Mesenchymal stem cell (in vitro differentiated cells and primary cell): ENCODE measurements around the gene INPP5D.

Experiments used
- DNase-seq: peaks from one replicate; pipeline ENCODE4 v3.0.0-alpha.2; 2013
- H2AFZ ChIP-seq: one replicate; pipeline ENCODE4 v1.6.1; 2013; ENCODE audit warnings: low read depth, mild to moderate bottlenecking, control low read depth, inconsistent platforms, low read length, moderate library complexity
- H2AK5ac ChIP-seq: 2 replicates; pipeline ENCODE4 v1.6.1; 2013; ENCODE audit warnings: low read length, moderate library complexity, mild to moderate bottlenecking, inconsistent platforms; ENCODE audit not compliant: severe bottlenecking
- H2BK120ac ChIP-seq: one replicate; pipeline ENCODE4 v1.6.1; 2013; ENCODE audit warnings: low read depth, mild to moderate bottlenecking, inconsistent platforms, low read length, moderate library complexity
- H2BK12ac ChIP-seq, 2 experiments: one replicate each; pipeline ENCODE4 v1.6.1; 2013; ENCODE audit warnings: inconsistent platforms in 2 of 2, low read length in 2 of 2, mild to moderate bottlenecking in 2 of 2, moderate library complexity in 2 of 2, control low read depth in 1 of 2
- H2BK15ac ChIP-seq: one replicate; pipeline ENCODE4 v1.6.1; 2013; ENCODE audit warnings: mild to moderate bottlenecking, low read depth, inconsistent platforms; ENCODE audit not compliant: poor library complexity, severe bottlenecking
- H2BK5ac ChIP-seq: 2 replicates; pipeline ENCODE4 v1.6.1; 2013; ENCODE audit warnings: low read depth, mild to moderate bottlenecking, low read length, control low read depth, inconsistent platforms; ENCODE audit not compliant: poor library complexity, severe bottlenecking
- H3K14ac ChIP-seq, 2 experiments: one replicate each; pipeline ENCODE4 v1.6.1; 2013; ENCODE audit warnings: inconsistent platforms in 2 of 2, low read length in 2 of 2, control low read depth in 1 of 2, mild to moderate bottlenecking in 1 of 2, moderate library complexity in 1 of 2
- H3K18ac ChIP-seq, 2 experiments: one replicate each; pipeline ENCODE4 v1.6.1; 2013; ENCODE audit warnings: inconsistent platforms in 2 of 2, low read length in 2 of 2, control low read depth in 1 of 2, low read depth in 1 of 2, mild to moderate bottlenecking in 1 of 2
- H3K23ac ChIP-seq, 2 experiments: one replicate each; pipeline ENCODE4 v1.6.1; 2013; ENCODE audit warnings: inconsistent platforms in 2 of 2, low read length in 2 of 2, mild to moderate bottlenecking in 2 of 2, moderate library complexity in 2 of 2, control low read depth in 1 of 2
- H3K27ac ChIP-seq: 2 replicates; pipeline ENCODE4 v1.5.1; 2013; ENCODE audit warnings: mild to moderate bottlenecking, moderate library complexity, low read length, control low read depth, inconsistent platforms; ENCODE audit not compliant: poor library complexity, severe bottlenecking
- H3K27me3 ChIP-seq, 2 experiments: 2 replicates each; pipeline versions ENCODE4 v1.6.1 to v1.7.0; 2013; ENCODE audit warnings: low read length in 2 of 2, mild to moderate bottlenecking in 2 of 2, moderate library complexity in 2 of 2, control low read depth in 1 of 2, inconsistent platforms in 1 of 2; ENCODE audit not compliant: control insufficient read depth in 1 of 2, insufficient read depth in 1 of 2
- H3K36me3 ChIP-seq, 2 experiments: 2 replicates each; pipeline versions ENCODE4 v1.6.1 to v1.7.0; 2013; ENCODE audit warnings: low read length in 2 of 2, control low read depth in 1 of 2, inconsistent platforms in 1 of 2, low read depth in 1 of 2, mild to moderate bottlenecking in 1 of 2; ENCODE audit not compliant: insufficient read depth in 2 of 2, control insufficient read depth in 1 of 2
- H3K4ac ChIP-seq, 2 experiments: one replicate each; pipeline ENCODE4 v1.6.1; 2013; ENCODE audit warnings: inconsistent platforms in 2 of 2, low read length in 2 of 2, mild to moderate bottlenecking in 2 of 2, moderate library complexity in 2 of 2, control low read depth in 1 of 2, low read depth in 1 of 2
- H3K4me1 ChIP-seq: 2 replicates; pipeline ENCODE4 v1.6.1; 2013; ENCODE audit warnings: low read depth, low read length, control low read depth; ENCODE audit not compliant: control insufficient read depth, insufficient read depth
- H3K4me2 ChIP-seq: 2 replicates; pipeline ENCODE4 v1.6.1; 2013; ENCODE audit warnings: low read length, mild to moderate bottlenecking, inconsistent platforms; ENCODE audit not compliant: poor library complexity, severe bottlenecking
- H3K4me3 ChIP-seq, 2 experiments: 2 replicates each; pipeline versions ENCODE4 v1.5.1 to v1.7.0; 2013; ENCODE audit warnings: low read length in 2 of 2, mild to moderate bottlenecking in 2 of 2, control low read depth in 1 of 2, low read depth in 1 of 2; ENCODE audit not compliant: insufficient read depth in 1 of 2
- H3K79me1 ChIP-seq: replicated peaks from 2 replicates; pipeline ENCODE4 v1.6.1; 2013; ENCODE audit warnings: mild to moderate bottlenecking, control low read depth, low read length, inconsistent platforms; ENCODE audit not compliant: poor library complexity, severe bottlenecking
- H3K9ac ChIP-seq: 2 replicates; pipeline ENCODE4 v1.7.0; 2013; ENCODE audit warnings: mild to moderate bottlenecking, low read length, moderate library complexity
- H3K9me3 ChIP-seq: 2 replicates; pipeline ENCODE4 v1.7.0; 2013; ENCODE audit warnings: mild to moderate bottlenecking, low read length; ENCODE audit not compliant: control insufficient read depth
- H4K8ac ChIP-seq: one replicate; pipeline ENCODE4 v1.6.1; 2013; ENCODE audit warnings: inconsistent platforms, mild to moderate bottlenecking, low read length, moderate library complexity
- H4K91ac ChIP-seq: one replicate; pipeline ENCODE4 v1.6.1; 2013; ENCODE audit warnings: mild to moderate bottlenecking, low read length, inconsistent platforms
- WGBS: methylation state at CpG from one replicate; pipeline ENCODE4 v1.1.7; 2013; ENCODE audit warnings: mixed read lengths; 5-methylcytosine and 5-hydroxymethylcytosine counted together

Gene INPP5D

GRCh38 chr2:233209117-233209532, 149.0 kb downstream of the INPP5D start:
- Histone ChIP-seq H2BK120ac (no peak overlapping the region), H2AK5ac (peak overlapping the region; percentile 45), H3K4me1 (peaks cover 33% of the 10 kb centered on the region), H3K36me3 (no peaks in the 10 kb centered on the region), H3K4ac (no peak overlapping the region), H3K79me1 (no peaks in the 10 kb centered on the region), H3K4me2 (no peak overlapping the region), H3K27me3 (peaks cover 0 to 45% of the 10 kb centered on the region in 2 experiments), H3K9ac (no peak overlapping the region), H3K4me3 (no peak overlapping the region), H3K14ac (no peak overlapping the region), H3K23ac (no peak overlapping the region), H3K18ac (no peak overlapping the region), H3K27ac (peak overlapping the region; percentile 14), H2BK5ac (no peak overlapping the region), H3K9me3 (no peaks in the 10 kb centered on the region), H4K8ac (no peak overlapping the region), H2BK15ac (no peak overlapping the region), H4K91ac (no peak overlapping the region), H2AFZ (no peak overlapping the region), H2BK12ac (no peak overlapping the region)
- 86% methylated on average over 3 of the region's 4 CpGs for WGBS
- no peak for DNase-seq

GRCh38 chr2:233209533-233210171, 149.5 kb downstream of the INPP5D start:
- Histone ChIP-seq H2AK5ac (no peak overlapping the region), H2BK15ac (no peak overlapping the region), H2BK120ac (no peak overlapping the region), H3K4me3 (no peak overlapping the region), H4K91ac (no peak overlapping the region), H3K27ac (peak overlapping the region; percentile 92), H2BK12ac (no peak overlapping the region), H3K79me1 (no peaks in the 10 kb centered on the region), H4K8ac (no peak overlapping the region), H3K23ac (no peak overlapping the region), H3K27me3 (peaks cover 0 to 46% of the 10 kb centered on the region in 2 experiments), H3K36me3 (no peaks in the 10 kb centered on the region), H3K4me2 (no peak overlapping the region), H3K9ac (no peak overlapping the region), H3K18ac (no peak overlapping the region), H2BK5ac (no peak overlapping the region), H3K4ac (no peak overlapping the region), H3K14ac (no peak overlapping the region), H2AFZ (no peak overlapping the region), H3K4me1 (peaks cover 33% of the 10 kb centered on the region), H3K9me3 (no peaks in the 10 kb centered on the region)
- DNase-seq, result peak; percentile 21
- 15% methylated on average over 5 of the region's 10 CpGs for WGBS

- DNase-seq, result no peak
- 84% methylated on average over 8 of the region's 8 CpGs for WGBS
- no peak overlapping the region for H3K18ac ChIP-seq
Measured at GRCh38 chr2:233210281-233210680, 150.1 kb downstream of the INPP5D start.

GRCh38 chr2:233210843-233211547, 150.9 kb downstream of the INPP5D start:
- H3K36me3 ChIP-seq, result no peaks in the 10 kb centered on the region
- no peak overlapping the region for H2AFZ ChIP-seq
- H3K14ac ChIP-seq, result no peak overlapping the region
- H3K4me3 ChIP-seq, result peak overlapping the region in 1 of 2 experiments; percentile 65
- peak overlapping the region; percentile 40 for H3K27ac ChIP-seq
- no peak overlapping the region for H2BK5ac ChIP-seq
- peak overlapping the region; percentile 67 for H2AK5ac ChIP-seq
- no peak overlapping the region for H4K91ac ChIP-seq
- H3K4me1 ChIP-seq, result peaks cover 33% of the 10 kb centered on the region
- no peak overlapping the region for H3K18ac ChIP-seq
- H2BK12ac ChIP-seq, result no peak overlapping the region
- H4K8ac ChIP-seq, result no peak overlapping the region
- peaks cover 0 to 46% of the 10 kb centered on the region in 2 experiments for H3K27me3 ChIP-seq
- WGBS, result 85% methylated on average over 14 of the region's 18 CpGs
- H3K79me1 ChIP-seq, result no peaks in the 10 kb centered on the region
- no peaks in the 10 kb centered on the region for H3K9me3 ChIP-seq
- no peak overlapping the region for H3K23ac ChIP-seq
- no peak overlapping the region for H3K4me2 ChIP-seq
- no peak overlapping the region for H3K9ac ChIP-seq
- no peak overlapping the region for H2BK15ac ChIP-seq
- no peak overlapping the region for H3K4ac ChIP-seq
- peak; percentile 63 for DNase-seq
- H2BK120ac ChIP-seq, result no peak overlapping the region

More at GRCh38 chr2:233210281-233210680, 150.1 kb downstream of the INPP5D start:
- H3K79me1 ChIP-seq, result no peaks in the 10 kb centered on the region
- H3K9ac ChIP-seq, result no peak overlapping the region
- no peak overlapping the region for H4K91ac ChIP-seq
- H2AFZ ChIP-seq, result no peak overlapping the region
- no peak overlapping the region for H2BK12ac ChIP-seq
- H3K9me3 ChIP-seq, result no peaks in the 10 kb centered on the region
- H3K27ac ChIP-seq, result peak overlapping the region; percentile 2
- H3K14ac ChIP-seq, result no peak overlapping the region
- H3K36me3 ChIP-seq, result no peaks in the 10 kb centered on the region
- no peak overlapping the region for H3K23ac ChIP-seq
- H3K27me3 ChIP-seq, result peaks cover 0 to 46% of the 10 kb centered on the region in 2 experiments
- H3K4me2 ChIP-seq, result no peak overlapping the region
- no peak overlapping the region for H2BK15ac ChIP-seq
- peaks cover 33% of the 10 kb centered on the region for H3K4me1 ChIP-seq
- H2AK5ac ChIP-seq, result peak overlapping the region; percentile 67
- H4K8ac ChIP-seq, result no peak overlapping the region
- no peak overlapping the region for H2BK120ac ChIP-seq
- no peak overlapping the region for H3K4ac ChIP-seq
- H2BK5ac ChIP-seq, result no peak overlapping the region
- H3K4me3 ChIP-seq, result no peak overlapping the region
